AG04449 (cell line): ENCODE data around the gene GBP3.

ENCODE experiments used
- CTCF ChIA-PET: fragments of 350-600 bp; formaldehyde crosslinking; extraction: SDS; loops from one replicate; lab custom pipeline; 2021; ENCODE audit warnings: antibody characterized with exemption; lab: Yijun Ruan, JAX
- POLR2A ChIA-PET: fragments of 400-600, 350-600 bp; formaldehyde crosslinking; extraction: SDS; loops from one replicate; lab custom pipeline; 2020; ENCODE audit warnings: antibody characterized with exemption, inconsistent platforms; lab: Yijun Ruan, JAX
- DNase-seq: peaks from one replicate; pipeline ENCODE4 v3.0.0-alpha.2; 2010; ENCODE audit warnings: low read depth, low spot score
- H3K4me3 ChIP-seq: 2 replicates; pipeline ENCODE4 v1.5.1; 2011; ENCODE audit warnings: low read depth, mild to moderate bottlenecking, control low read depth, low read length
- TF ChIP-seq, protein P1 (sequence below): IDR thresholded peaks from one replicate; pipeline ENCODE4 v1.5.1; 2011; ENCODE audit warnings: mild to moderate bottlenecking, moderate library complexity, low read length, control low read depth, inconsistent platforms; ENCODE audit not compliant: insufficient read depth; ENCODE audit errors: missing control alignments

GBP3 gene, protein sequence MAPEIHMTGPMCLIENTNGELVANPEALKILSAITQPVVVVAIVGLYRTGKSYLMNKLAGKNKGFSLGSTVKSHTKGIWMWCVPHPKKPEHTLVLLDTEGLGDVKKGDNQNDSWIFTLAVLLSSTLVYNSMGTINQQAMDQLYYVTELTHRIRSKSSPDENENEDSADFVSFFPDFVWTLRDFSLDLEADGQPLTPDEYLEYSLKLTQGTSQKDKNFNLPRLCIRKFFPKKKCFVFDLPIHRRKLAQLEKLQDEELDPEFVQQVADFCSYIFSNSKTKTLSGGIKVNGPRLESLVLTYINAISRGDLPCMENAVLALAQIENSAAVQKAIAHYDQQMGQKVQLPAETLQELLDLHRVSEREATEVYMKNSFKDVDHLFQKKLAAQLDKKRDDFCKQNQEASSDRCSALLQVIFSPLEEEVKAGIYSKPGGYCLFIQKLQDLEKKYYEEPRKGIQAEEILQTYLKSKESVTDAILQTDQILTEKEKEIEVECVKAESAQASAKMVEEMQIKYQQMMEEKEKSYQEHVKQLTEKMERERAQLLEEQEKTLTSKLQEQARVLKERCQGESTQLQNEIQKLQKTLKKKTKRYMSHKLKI

GRCh38 chr1:89022167-89022959 is at the start of gene GBP3:
Gene GBP3 (minus strand): TSS chr1:89022866. CDS start chr1:89020721, 2,145 bp downstream.
- DNase-seq = peak; percentile 42
- ChIA-PET POLR2A (interaction anchor here (0.7 to 1.1 kb wide), 4 partner anchors 19 to 674 kb away, joined by 3 to 6 read pairs (median 4); partner anchors contain the start of gene GBP1), CTCF (interaction anchor here (0.7 to 3.7 kb wide), 8 partner anchors 21 to 127 kb away, joined by 3 to 17 read pairs (median 4); no protein-coding TSS in a partner anchor)
- peak within 1 kb of the TSS; percentile 73 for H3K4me3 ChIP-seq
- TF ChIP-seq, protein P1, sequence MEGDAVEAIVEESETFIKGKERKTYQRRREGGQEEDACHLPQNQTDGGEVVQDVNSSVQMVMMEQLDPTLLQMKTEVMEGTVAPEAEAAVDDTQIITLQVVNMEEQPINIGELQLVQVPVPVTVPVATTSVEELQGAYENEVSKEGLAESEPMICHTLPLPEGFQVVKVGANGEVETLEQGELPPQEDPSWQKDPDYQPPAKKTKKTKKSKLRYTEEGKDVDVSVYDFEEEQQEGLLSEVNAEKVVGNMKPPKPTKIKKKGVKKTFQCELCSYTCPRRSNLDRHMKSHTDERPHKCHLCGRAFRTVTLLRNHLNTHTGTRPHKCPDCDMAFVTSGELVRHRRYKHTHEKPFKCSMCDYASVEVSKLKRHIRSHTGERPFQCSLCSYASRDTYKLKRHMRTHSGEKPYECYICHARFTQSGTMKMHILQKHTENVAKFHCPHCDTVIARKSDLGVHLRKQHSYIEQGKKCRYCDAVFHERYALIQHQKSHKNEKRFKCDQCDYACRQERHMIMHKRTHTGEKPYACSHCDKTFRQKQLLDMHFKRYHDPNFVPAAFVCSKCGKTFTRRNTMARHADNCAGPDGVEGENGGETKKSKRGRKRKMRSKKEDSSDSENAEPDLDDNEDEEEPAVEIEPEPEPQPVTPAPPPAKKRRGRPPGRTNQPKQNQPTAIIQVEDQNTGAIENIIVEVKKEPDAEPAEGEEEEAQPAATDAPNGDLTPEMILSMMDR = no peak

DNA sequence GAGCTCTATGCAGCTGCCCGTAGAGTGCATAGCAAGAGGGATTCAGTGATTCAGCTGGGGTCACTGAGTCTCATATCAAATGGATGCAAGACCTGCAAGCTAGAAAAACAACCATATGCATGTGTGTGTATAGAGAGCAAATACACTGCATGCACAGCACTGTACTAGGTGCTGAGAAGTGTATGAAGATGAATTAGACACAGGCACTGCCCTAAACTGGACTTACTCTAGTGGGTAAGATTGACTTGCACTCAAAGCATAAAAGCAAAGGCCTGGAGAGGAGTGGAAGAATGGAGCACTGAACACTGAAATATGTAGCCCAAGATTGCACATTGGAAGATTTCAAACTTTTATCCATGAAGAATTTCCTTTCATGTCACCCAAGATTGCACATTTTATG is 47.8 kb upstream of the GBP3 start:
- no peak overlapping the region for H3K4me3 ChIP-seq
- TF ChIP-seq, protein P1 = no peak
- CTCF ChIA-PET = interaction anchor here (1.2 to 3.4 kb wide), 2 partner anchors 12 to 15 kb away, joined by 3 to 20 read pairs; no protein-coding TSS in a partner anchor
- no peak for DNase-seq
- POLR2A ChIA-PET = no interaction called here

GRCh38 chr1:89069951-89070350 is 47.3 kb upstream of the GBP3 start:
- CTCF ChIA-PET = interaction anchor here (1.2 to 3.4 kb wide), 4 partner anchors 8 to 72 kb away, joined by 3 to 20 read pairs (median 8); no protein-coding TSS in a partner anchor

GRCh38 chr1:89068291-89068690 is 45.6 kb upstream of the GBP3 start:
- TF ChIP-seq, protein P1 = no peak
- CTCF ChIA-PET = interaction anchor here (1.0 to 3.4 kb wide), 5 partner anchors 10 to 290 kb away, joined by 5 to 20 read pairs (median 5); no protein-coding TSS in a partner anchor
- DNase-seq = peak; percentile 73
- POLR2A ChIA-PET = no interaction called here
- H3K4me3 ChIP-seq = no peak overlapping the region

More at GRCh38 chr1:89069951-89070350, 47.3 kb upstream of the GBP3 start:
- POLR2A ChIA-PET = no interaction called here
- no peak overlapping the region for H3K4me3 ChIP-seq
- TF ChIP-seq, protein P1 = no peak
- no peak for DNase-seq

GRCh38 chr1:89065079-89065868 is 42.6 kb upstream of the GBP3 start, which contains the start of gene GBP1:
Gene GBP1 (minus strand): TSS chr1:89065208. CDS start chr1:89063234, 1,974 bp downstream.
- DNase-seq = peak; percentile 61
- H3K4me3 ChIP-seq = peak within 1 kb of the TSS; percentile 69
- TF ChIP-seq, protein P1 = no peak
- CTCF ChIA-PET = interaction anchor here (0.7 to 0.9 kb wide), 2 partner anchors 82 to 293 kb away, joined by 3 read pairs; no protein-coding TSS in a partner anchor
- POLR2A ChIA-PET = interaction anchor here (1.2 kb wide), 1 partner anchor 43 kb away, joined by 4 read pairs; the partner anchor contains the start of gene GBP3
